Midbrain (tissue), 1 donor: Measurements from ENCODE around the gene FGF19.

Experiments
- DNase-seq: peaks from one replicate; lab custom pipeline; 2025; lab: John Stamatoyannopoulos, UW

The FGF19 gene

DNA sequence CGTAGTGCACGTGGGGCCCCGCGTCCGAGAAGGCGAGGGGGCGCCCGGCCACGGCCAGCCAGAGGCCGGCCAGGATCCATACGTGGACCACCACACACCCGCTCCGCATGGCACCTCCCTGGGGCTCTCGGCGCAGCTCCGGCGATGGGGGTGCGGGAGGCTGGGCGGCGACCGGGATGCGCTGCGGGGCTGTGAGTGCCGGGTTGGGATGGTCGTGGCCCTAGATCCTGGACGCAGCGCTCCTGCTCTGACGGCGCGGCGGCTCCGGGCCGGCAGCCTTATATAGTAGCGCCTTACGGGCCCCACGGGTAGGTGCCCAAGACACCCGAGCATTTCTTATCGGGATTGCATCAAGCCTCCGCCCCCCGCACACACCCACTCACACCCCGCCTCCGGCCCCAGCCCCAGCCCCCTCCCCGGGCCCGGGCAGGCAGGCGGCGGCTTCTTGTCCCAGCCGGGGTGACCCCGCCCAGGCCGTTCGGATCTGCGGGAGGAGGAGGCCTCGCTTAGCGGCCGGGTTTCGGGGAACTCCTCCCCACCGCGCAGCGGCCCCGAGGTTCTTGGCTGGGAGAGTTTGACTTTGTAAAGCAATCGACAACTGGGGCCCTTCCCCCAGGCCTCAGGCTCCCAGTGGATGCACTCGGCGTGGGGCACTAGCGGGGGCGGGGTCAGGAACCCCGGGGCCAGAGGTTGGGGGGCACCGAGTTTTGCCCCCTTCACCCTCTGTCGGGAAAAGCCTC lies at the start of gene FGF19:
Gene FGF19 (minus strand): TSS at position 255 of the 740 bp plus-strand sequence. CDS start 146 bp downstream, at position 109.
- no peak for DNase-seq

DNA sequence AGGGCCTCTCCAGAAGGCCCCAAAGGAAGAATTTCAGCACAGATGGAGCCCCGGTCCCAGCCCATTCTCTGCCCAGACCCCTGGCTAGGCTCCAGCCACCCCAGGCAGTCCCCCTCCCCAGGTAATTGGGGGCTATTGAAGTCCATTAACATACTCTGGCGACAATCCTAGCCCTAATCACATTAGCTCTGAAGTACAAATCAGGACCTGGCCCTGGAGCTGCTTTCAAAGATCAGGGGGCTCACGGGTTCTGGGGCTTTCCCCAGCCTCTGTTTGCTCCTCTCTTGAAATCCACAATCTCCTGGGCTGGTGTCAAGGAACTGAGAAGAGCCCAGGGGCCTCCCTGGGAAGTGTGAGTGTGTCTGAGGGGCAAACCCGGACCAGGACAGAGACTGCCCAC lies 49.1 kb upstream of the FGF19 start:
- DNase-seq, result no peak

- no peak for DNase-seq
These were observed 47.2 kb upstream of the FGF19 start for GRCh38 chr11:69750875-69751597.

DNA sequence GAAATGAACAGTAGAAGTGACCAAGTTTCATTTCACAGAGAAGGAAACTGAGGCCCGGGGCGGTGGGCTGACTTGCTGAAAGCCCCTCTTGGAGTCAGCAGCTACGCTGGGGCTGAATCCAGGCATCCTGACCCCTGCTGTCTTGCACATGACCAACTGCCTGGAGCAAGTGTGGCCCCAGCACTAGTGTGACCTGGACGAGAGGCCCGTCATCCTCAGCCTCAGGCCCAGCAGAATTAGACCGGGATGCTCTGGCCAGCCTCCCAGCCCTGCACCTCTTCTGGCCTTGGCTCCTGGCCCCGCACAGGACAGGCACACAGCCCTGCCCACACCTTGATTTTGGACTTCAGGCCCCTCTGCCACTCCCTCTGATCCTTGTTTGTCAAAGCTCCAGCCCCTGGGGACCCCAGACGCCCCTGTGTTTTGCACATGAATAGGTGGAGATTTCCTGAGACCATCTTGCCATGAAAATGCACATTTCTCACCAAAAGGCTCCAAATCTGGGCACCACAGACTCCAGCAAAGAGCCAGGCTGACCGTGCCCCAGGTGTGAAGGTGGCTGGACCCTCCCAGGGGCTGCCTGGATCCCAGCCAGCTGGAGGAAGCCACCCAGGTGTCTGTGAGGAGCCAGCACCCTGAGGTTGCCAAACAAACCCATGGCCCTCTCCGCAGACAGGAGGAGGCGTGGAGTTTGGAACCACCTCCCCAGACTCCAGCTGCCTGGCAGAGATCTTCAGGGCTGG lies 46.5 kb upstream of the FGF19 start:
- no peak for DNase-seq

DNA sequence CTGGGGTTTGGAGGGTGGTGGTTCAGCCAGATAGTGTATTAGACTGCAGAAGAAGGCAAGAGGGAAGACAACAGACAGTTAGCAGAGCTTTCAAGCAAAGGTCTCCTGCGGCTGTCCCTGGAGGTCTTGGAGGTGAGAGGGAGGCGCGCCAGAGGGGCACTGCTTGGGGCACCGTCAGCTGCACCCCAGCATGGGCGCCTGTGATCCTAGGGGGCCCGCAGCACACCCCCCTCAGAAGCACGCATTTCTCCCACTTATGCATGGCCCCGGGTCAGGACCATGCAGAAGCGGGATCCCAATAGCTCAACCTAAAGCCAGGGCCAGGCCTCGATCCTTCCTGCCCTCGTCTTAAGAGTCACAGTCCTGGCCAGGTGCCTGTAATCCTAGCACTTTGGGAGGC lies 44.8 kb upstream of the FGF19 start:
- no peak for DNase-seq

DNA sequence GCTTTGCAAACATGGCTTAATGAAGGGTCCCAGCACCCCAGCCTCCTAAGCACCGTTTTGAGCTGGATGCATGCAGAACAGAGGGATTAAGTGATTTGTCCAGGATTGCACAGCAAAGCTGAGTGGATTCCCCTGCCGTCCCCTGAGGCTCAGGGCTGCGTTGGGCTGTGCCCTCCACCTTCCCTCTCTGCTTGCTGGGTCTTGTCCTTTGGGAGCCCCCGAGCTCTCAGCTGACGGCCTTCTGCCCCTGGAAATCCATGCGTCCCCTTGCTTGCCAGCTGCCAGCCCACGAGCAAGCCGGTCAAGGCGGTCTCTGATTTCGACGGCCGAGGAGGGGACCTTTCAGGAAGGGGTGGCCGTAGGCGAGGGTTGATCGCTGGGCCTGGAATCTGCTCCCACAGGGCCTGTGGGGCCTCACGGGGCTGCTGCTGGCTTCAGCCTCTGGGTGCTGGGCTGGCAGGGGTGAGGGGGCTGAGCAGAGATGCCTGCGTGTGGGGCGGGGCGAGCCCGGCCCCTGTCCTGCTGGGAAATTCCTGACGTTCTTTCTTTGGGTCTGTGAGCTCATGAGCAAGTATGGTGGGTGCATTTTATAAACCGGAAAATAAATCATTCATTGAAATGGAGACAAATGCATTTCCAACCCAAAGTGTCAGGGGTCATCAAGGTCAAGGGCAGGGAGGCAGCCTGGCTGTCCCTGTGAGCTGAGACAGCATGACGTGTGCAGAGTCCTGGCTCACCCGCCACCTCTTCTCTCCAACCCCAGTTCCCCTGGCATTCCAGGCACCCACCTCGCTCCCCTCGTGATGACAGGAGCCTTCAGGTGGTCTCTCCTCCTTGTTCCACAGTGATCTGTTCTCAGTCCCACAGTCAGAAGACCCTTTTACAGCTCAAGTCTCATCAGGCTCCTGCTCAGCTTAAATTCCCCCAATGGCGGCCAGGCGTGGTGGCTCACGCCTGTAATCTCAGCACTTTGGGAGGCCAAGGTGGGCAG lies 43.2 kb upstream of the FGF19 start:
- DNase-seq, result no peak

GRCh38 chr11:69746140-69746539 lies 42.3 kb upstream of the FGF19 start:
- DNase-seq, result no peak

DNA sequence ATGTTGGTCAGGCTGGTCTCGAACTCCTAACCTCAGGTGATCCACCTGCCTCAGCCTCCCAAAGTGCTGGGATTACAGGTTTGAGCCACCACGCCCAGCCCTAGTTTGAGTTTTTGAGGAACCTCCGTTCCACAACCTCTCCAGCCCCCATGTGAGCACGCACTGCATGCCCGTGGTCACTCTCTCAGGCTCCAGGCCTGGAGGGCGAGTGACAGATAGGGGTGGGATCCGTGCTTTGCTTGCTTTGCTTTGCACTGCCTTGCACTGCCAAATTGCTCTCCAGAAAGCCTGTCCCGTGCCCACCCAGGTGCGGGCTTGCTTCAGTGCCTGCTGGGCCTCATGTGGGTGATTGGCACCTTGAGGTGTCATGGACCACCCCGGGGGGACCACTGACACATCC lies 41.4 kb upstream of the FGF19 start:
- no peak for DNase-seq

DNA sequence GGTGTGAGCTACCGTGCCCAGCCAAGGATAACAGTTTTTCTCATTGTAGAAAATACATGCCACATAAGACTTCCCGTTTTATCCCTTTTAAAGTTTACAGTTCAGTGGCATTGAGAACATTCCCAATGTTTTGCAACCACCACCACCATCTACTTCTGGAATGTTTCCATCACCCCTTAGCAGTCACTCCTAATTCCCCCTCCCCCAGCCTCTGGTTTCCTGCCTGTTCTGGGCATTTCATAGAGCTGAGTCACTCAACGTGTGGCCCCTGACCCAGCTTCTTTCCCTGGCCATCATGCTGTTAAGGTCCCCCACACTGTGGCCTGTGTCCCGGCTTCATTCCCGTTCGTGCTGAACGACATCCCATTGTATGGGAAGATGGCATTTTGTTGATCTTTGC lies 40.6 kb upstream of the FGF19 start:
- DNase-seq, result no peak

GRCh38 chr11:69734841-69735240 lies 31.0 kb upstream of the FGF19 start:
- no peak for DNase-seq

GRCh38 chr11:69734367-69734766 lies 30.5 kb upstream of the FGF19 start:
- no peak for DNase-seq

DNA sequence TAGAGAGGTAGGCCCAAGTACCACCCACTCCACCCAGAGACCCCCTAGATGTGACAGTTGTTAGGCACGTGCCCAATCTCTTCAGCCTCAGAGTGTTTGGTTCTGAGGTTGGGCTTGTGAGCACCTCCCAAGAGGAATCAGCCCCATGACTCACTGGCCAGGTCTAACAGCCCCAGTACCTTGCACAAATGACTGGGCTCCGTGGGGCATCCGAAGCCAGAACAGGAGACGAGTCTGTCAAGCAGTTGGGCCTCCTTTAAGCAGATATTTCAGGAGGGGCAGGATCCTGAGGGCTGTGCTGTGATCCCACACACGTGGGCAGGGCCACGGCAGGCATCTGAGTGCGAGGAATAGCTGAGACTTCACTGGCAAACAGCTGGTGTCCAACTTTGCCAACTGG lies 29.1 kb upstream of the FGF19 start:
- DNase-seq, result no peak

- no peak for DNase-seq
These were observed 27.3 kb upstream of the FGF19 start for GRCh38 chr11:69731110-69731509.

GRCh38 chr11:69730500-69730899 lies 26.7 kb upstream of the FGF19 start:
- DNase-seq, result no peak

- no peak for DNase-seq
These were observed 25.4 kb upstream of the FGF19 start for GRCh38 chr11:69729252-69729651.

- DNase-seq, result no peak
These were observed 23.4 kb upstream of the FGF19 start for GRCh38 chr11:69727266-69727665.

GRCh38 chr11:69726481-69726880 lies 22.7 kb upstream of the FGF19 start:
- DNase-seq, result no peak

DNA sequence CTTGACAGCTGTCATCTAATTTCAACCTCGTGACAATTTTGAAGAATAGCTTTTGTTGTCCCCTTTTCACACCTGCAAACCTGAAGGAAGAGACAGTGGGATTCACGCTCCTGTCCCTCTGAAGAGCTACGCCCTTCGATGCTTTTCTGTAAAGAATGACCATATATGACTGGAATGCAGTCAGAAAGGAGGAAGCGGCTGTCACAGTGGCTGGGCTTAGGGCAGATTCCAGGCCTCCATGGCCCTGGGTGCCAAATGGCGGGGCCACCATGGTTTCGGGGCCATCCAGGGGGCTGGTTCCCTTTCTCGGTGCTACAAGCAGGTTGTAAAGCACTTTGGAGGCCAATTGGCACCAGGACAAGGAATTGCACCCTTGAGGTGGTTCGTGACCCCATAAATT lies 22.2 kb upstream of the FGF19 start:
- DNase-seq, result no peak

GRCh38 chr11:69721745-69722144 lies 17.9 kb upstream of the FGF19 start:
- DNase-seq, result no peak

GRCh38 chr11:69721106-69721505 lies 17.3 kb upstream of the FGF19 start:
- DNase-seq, result no peak

DNA sequence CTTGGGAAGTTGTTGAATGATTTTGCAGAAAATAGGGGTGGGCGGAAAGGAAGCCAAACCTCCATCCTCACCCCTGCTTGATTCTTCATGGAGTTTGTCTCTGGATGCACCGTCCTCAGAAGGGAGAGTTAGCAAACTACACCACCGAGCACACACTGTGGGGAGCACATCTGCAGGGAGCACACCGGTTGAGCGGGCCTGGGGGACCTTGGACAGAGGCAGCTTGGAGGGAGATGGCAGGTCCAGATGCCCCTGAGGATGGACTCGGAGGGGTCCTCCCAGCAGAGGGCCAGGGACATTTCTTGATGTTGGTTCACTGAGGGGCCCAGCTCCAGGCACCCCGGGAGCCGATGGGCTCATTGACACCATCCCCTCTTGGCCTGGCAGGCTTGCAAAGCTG lies 15.1 kb upstream of the FGF19 start:
- DNase-seq, result no peak

DNA sequence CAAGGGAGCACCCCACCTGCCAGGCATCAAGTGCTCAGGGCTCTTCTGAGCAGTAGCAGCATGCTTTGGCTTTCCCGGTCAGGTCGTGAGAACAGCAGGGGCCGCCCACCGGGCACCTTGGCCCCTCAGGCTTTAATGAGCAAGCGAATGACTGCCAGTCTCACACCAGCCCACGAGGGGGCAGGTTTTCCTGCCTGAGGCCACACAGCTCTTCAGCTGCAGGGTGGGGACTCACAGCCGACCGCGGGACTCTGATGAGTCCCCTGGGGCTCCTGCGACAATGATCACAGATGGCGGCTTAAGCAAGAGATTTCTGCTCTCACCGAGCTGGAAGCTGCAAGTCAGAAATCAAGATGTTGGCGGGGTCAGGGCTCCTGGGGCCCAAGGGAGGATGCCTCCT lies 14.3 kb upstream of the FGF19 start:
- DNase-seq, result no peak
